NB4 (cell line): ENCODE measurements around the gene CDK11B.
"Not testable (repeated sequence)": the region's sequence is repeated elsewhere in the genome, so short reads cannot be mapped to it uniquely, and the experiment has no call there.

Source experiments
- DNase-seq: peaks from one replicate; pipeline ENCODE4 v3.0.0; 2010; ENCODE audit warnings: low read depth
- H3K4me3 ChIP-seq: one replicate; pipeline ENCODE4 v1.5.1; 2011; ENCODE audit warnings: mild to moderate bottlenecking, low read depth, low read length, moderate library complexity
- MYC ChIP-seq: IDR thresholded peaks from 2 replicates; pipeline ENCODE4 v1.6.1; 2011; ENCODE audit warnings: low read depth, low read length
- POLR2A ChIP-seq: IDR thresholded peaks from 2 replicates; pipeline ENCODE4 v1.6.1; 2011; ENCODE audit warnings: mild to moderate bottlenecking; ENCODE audit not compliant: insufficient read length; ENCODE audit errors: extremely low read depth
- TF ChIP-seq, protein P1 (sequence below): IDR thresholded peaks from 2 replicates; pipeline ENCODE4 v1.6.1; 2011; ENCODE audit warnings: low read depth, low read length
- TF ChIP-seq, protein P2 (sequence below): IDR thresholded peaks from one replicate; pipeline ENCODE4 v1.5.1; 2012; ENCODE audit warnings: low read depth, low read length

The CDK11B gene

DNA sequence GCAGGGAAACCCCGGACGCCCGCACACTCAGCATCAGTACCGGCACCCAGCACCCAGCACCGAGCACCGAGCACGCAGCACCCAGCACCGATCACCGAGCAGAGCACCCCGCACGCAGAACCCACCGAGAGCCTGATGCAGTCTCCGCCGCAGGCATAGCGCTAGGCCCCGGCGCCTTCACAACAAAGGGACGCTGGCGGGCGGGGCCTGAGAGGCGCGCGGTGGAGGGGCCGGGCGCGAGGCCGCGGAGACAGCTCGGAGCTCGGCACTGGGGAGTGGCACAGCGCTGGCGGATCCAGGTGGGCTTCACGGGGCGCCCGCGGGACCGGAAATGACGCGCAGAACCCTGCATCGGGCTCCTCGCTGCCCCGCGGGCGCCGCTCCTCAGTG, 33.5 kb upstream of the CDK11B start:
- 0 out of 2 replicates have a peak, but pooled peaks have one; percentile 31 for TF ChIP-seq MYC
- peak overlapping the region; percentile 53 for H3K4me3 ChIP-seq
- DNase-seq, result peak; percentile 81

- peak overlapping the region; percentile 42 for H3K4me3 ChIP-seq
- not testable (repeated sequence) for DNase-seq
Observed at GRCh38 chr1:1691443-1691842, 32.6 kb upstream of the CDK11B start.

- H3K4me3 ChIP-seq, DNase-seq: not testable (repeated sequence)
Observed at GRCh38 chr1:1689526-1689925, 30.7 kb upstream of the CDK11B start.

DNA sequence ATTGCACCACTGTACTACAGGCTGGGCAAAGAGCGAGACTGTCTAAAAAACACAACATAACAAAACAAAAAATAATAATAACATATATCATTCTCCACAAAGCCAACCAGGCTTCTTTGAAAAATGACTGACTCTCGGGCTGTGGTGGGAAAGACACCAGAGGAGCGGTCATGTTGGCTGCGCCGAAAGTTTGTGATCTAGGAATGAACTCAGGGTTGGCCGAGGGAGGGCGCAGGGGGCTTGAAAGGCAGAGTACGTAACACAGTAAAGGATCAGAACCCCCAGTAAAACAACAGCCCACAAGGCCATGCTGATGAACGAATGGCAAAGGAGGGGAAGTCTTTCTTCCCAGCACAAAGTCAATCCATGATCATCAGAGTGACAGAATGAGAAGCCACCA, 29.0 kb upstream of the CDK11B start:
- no peak for DNase-seq
- no peak overlapping the region for H3K4me3 ChIP-seq
- TF ChIP-seq, protein P1, sequence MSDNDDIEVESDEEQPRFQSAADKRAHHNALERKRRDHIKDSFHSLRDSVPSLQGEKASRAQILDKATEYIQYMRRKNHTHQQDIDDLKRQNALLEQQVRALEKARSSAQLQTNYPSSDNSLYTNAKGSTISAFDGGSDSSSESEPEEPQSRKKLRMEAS, result no peak
- TF ChIP-seq, protein P2, sequence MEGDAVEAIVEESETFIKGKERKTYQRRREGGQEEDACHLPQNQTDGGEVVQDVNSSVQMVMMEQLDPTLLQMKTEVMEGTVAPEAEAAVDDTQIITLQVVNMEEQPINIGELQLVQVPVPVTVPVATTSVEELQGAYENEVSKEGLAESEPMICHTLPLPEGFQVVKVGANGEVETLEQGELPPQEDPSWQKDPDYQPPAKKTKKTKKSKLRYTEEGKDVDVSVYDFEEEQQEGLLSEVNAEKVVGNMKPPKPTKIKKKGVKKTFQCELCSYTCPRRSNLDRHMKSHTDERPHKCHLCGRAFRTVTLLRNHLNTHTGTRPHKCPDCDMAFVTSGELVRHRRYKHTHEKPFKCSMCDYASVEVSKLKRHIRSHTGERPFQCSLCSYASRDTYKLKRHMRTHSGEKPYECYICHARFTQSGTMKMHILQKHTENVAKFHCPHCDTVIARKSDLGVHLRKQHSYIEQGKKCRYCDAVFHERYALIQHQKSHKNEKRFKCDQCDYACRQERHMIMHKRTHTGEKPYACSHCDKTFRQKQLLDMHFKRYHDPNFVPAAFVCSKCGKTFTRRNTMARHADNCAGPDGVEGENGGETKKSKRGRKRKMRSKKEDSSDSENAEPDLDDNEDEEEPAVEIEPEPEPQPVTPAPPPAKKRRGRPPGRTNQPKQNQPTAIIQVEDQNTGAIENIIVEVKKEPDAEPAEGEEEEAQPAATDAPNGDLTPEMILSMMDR, result no peak
- no peak for TF ChIP-seq MYC
- no peak for TF ChIP-seq POLR2A

GRCh38 chr1:1684031-1684681, 25.4 kb upstream of the CDK11B start:
- TF ChIP-seq MYC (no peak), POLR2A (no peak)
- TF ChIP-seq, protein P2, result no peak
- TF ChIP-seq, protein P1, result no peak
- no peak overlapping the region for H3K4me3 ChIP-seq
- no peak for DNase-seq

DNA sequence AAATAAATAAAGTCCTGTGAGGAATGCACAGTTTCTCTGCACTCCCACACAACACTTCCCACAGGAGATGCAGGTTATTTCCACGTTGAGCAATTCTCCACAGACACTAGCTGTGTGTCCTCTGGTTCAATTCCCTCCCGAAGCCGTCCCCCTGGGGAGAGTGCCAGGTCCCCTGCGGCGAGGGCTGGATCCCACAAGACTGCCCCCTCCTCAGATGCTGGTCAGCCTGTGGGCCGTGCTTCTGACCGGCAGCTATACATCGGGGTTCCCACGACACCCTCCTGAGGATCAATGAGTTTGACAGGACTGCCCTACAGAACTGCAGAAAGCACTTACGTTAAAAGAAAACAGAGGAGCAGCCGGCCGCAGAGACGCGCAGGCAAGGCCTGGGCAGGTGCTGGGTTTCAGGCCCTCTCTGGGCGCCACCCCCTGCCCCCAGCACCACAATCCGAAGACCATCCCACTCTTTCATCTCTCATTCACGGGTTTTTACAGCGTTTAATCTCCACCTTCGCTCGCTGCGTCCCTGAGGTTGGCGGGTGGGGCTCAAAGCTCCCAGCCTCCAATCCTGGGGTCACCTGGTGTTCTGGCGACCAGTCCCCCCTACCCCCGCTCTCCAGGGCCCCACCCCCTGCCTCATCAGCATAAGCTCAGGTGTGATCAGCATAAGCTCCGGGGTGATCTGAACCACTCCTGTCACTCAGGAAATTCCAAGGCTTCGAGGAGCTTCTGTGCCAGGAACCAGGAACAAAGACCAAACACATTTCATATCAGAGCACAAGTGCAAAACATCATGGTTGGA, 24.5 kb upstream of the CDK11B start:
- no peak overlapping the region for H3K4me3 ChIP-seq
- no peak for DNase-seq
- no peak for TF ChIP-seq POLR2A
- TF ChIP-seq, protein P2, result no peak

- DNase-seq, result no peak
- TF ChIP-seq POLR2A, result no peak
- TF ChIP-seq MYC, result no peak
- TF ChIP-seq, protein P1, result no peak
- TF ChIP-seq, protein P2, result no peak
Observed at GRCh38 chr1:1680912-1681273, 22.1 kb upstream of the CDK11B start.

More at GRCh38 chr1:1680912-1681273, 22.1 kb upstream of the CDK11B start:
- no peak overlapping the region for H3K4me3 ChIP-seq
